ENCODE data around the gene GCNT4. TPM values are rescaled to one million over a fixed set of nuclear protein-coding genes. Genes with fewer than 3 reads are reported as not detected.

The GCNT4 gene
- total and polyA plus RNA-seq, 2 of the 8 experiments (the other 6 are each of a cell fraction or from before 2014, with no cell fraction given), result 1.1 to 14.5 TPM

DNA sequence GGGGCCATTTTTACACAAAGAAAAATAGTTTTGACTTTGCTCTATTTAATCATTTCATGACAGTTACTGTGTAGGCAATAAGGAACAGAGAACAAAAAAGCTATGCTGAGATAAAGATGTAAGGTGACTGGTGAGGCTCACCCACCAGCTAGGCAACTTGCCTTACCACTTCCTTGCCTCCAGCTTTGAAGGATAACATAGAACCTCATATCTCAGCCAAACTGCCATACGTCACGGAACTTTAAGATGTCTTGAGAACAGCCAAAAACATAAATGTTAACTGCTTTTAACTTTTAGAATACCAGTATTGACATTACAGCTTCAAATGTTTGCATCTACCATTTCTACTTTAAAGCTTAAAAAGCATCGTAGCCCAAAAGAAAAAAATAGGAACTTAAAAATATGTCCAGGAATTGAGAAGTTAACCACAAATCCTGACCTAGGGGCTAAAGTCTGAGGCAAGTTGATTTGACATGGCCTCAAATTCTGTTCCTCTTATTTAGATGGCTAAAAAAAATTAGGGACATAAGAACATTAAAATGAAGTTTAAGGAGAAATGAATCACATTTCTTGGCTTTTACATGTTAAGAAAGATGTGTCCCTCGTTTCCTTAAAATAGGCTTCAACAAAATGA is 7.7 kb upstream of the GCNT4 start (continued):
- TF ChIP-seq, protein P1, sequence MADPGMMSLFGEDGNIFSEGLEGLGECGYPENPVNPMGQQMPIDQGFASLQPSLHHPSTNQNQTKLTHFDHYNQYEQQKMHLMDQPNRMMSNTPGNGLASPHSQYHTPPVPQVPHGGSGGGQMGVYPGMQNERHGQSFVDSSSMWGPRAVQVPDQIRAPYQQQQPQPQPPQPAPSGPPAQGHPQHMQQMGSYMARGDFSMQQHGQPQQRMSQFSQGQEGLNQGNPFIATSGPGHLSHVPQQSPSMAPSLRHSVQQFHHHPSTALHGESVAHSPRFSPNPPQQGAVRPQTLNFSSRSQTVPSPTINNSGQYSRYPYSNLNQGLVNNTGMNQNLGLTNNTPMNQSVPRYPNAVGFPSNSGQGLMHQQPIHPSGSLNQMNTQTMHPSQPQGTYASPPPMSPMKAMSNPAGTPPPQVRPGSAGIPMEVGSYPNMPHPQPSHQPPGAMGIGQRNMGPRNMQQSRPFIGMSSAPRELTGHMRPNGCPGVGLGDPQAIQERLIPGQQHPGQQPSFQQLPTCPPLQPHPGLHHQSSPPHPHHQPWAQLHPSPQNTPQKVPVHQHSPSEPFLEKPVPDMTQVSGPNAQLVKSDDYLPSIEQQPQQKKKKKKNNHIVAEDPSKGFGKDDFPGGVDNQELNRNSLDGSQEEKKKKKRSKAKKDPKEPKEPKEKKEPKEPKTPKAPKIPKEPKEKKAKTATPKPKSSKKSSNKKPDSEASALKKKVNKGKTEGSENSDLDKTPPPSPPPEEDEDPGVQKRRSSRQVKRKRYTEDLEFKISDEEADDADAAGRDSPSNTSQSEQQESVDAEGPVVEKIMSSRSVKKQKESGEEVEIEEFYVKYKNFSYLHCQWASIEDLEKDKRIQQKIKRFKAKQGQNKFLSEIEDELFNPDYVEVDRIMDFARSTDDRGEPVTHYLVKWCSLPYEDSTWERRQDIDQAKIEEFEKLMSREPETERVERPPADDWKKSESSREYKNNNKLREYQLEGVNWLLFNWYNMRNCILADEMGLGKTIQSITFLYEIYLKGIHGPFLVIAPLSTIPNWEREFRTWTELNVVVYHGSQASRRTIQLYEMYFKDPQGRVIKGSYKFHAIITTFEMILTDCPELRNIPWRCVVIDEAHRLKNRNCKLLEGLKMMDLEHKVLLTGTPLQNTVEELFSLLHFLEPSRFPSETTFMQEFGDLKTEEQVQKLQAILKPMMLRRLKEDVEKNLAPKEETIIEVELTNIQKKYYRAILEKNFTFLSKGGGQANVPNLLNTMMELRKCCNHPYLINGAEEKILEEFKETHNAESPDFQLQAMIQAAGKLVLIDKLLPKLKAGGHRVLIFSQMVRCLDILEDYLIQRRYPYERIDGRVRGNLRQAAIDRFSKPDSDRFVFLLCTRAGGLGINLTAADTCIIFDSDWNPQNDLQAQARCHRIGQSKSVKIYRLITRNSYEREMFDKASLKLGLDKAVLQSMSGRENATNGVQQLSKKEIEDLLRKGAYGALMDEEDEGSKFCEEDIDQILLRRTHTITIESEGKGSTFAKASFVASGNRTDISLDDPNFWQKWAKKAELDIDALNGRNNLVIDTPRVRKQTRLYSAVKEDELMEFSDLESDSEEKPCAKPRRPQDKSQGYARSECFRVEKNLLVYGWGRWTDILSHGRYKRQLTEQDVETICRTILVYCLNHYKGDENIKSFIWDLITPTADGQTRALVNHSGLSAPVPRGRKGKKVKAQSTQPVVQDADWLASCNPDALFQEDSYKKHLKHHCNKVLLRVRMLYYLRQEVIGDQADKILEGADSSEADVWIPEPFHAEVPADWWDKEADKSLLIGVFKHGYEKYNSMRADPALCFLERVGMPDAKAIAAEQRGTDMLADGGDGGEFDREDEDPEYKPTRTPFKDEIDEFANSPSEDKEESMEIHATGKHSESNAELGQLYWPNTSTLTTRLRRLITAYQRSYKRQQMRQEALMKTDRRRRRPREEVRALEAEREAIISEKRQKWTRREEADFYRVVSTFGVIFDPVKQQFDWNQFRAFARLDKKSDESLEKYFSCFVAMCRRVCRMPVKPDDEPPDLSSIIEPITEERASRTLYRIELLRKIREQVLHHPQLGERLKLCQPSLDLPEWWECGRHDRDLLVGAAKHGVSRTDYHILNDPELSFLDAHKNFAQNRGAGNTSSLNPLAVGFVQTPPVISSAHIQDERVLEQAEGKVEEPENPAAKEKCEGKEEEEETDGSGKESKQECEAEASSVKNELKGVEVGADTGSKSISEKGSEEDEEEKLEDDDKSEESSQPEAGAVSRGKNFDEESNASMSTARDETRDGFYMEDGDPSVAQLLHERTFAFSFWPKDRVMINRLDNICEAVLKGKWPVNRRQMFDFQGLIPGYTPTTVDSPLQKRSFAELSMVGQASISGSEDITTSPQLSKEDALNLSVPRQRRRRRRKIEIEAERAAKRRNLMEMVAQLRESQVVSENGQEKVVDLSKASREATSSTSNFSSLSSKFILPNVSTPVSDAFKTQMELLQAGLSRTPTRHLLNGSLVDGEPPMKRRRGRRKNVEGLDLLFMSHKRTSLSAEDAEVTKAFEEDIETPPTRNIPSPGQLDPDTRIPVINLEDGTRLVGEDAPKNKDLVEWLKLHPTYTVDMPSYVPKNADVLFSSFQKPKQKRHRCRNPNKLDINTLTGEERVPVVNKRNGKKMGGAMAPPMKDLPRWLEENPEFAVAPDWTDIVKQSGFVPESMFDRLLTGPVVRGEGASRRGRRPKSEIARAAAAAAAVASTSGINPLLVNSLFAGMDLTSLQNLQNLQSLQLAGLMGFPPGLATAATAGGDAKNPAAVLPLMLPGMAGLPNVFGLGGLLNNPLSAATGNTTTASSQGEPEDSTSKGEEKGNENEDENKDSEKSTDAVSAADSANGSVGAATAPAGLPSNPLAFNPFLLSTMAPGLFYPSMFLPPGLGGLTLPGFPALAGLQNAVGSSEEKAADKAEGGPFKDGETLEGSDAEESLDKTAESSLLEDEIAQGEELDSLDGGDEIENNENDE (IDR thresholded peaks at IDR 0.05; ENCODE audit: insufficient replicate concordance, low read length), result no peak
- no peak for TF ChIP-seq MAX (IDR thresholded peaks at IDR 0.05)
- no peak for TF ChIP-seq CTBP2 (IDR thresholded peaks at IDR 0.05; ENCODE audit: borderline replicate concordance, insufficient read depth, insufficient read length, low read length)
- TF ChIP-seq ZNF274 (IDR thresholded peaks at IDR 0.05; ENCODE audit: borderline replicate concordance, extremely low read depth, low read length), result no peak
